Endothelial cell (in vitro differentiated cells): ENCODE measurements around the gene CUL5. TPM values are rescaled to one million over a fixed set of nuclear protein-coding genes. Genes with fewer than 3 reads are reported as not detected.

Experiments used
- DNase-seq: peaks from one replicate; pipeline ENCODE4 v3.0.0; 2021; ENCODE audit warnings: low spot score
- H3K27ac Mint-ChIP-seq: one replicate; pipeline ENCODE4 v1.8.0; 2021; ENCODE audit warnings: mixed read lengths, inconsistent platforms; ENCODE audit not compliant: unreplicated experiment
- H3K27me3 Mint-ChIP-seq: one replicate; pipeline ENCODE4 v1.8.0; 2021; ENCODE audit warnings: mild to moderate bottlenecking, moderate library complexity, mixed read lengths, inconsistent platforms; ENCODE audit not compliant: unreplicated experiment
- H3K36me3 Mint-ChIP-seq: one replicate; pipeline ENCODE4 v1.8.0; 2021; ENCODE audit warnings: mild to moderate bottlenecking, low read depth, mixed read lengths, inconsistent platforms; ENCODE audit not compliant: unreplicated experiment
- H3K4me1 Mint-ChIP-seq: one replicate; pipeline ENCODE4 v1.8.0; 2021; ENCODE audit warnings: mild to moderate bottlenecking, mixed read lengths, inconsistent platforms; ENCODE audit not compliant: unreplicated experiment
- H3K4me3 Mint-ChIP-seq: one replicate; pipeline ENCODE4 v1.8.0; 2021; ENCODE audit warnings: mild to moderate bottlenecking, mixed read lengths, inconsistent platforms; ENCODE audit not compliant: unreplicated experiment
- H3K9me3 Mint-ChIP-seq: one replicate; pipeline ENCODE4 v1.8.0; 2021; ENCODE audit warnings: mixed read lengths, inconsistent platforms; ENCODE audit not compliant: unreplicated experiment
- total RNA-seq: library from RNA; stranded (reverse); fragmentation: NEBNext Ultra II Directional; extraction: Animal tissue kit (Norgen Biotek cat#: 25700); gene quantifications from one replicate; pipeline ENCODE4 v1.2.1, GENCODE V29; 2021; ENCODE audit not compliant: unreplicated experiment
- TF ChIP-seq, protein P1 (sequence below): fragments of 200-600 bp; sonication (generic); IDR thresholded peaks from one replicate; pipeline ENCODE4 v1.5.0; 2021; ENCODE audit warnings: antibody characterized with exemption; ENCODE audit not compliant: unreplicated experiment

Gene CUL5
- total RNA-seq, 1 donor from 2014 or later: 38.9 TPM

DNA sequence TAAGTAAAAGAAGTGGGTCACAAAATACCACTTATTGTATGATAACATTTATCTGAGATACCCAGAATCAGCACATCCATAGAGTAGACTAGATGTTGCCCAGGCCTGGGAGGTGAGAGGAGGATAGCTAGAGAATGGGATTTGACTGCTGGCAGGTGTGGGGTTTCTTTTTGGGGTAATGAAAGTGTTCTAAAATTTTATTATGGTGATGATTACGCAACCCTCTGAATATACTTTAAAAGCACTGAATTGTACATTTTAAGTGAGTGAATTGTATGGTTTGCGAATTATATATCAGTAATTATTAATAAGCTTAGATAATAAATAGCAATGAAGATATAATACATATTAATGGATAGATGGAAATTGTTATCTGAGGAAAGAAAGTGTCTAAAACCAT is 77.0 kb downstream of the CUL5 start:
- Mint-ChIP-seq H3K4me1 (no peaks in the 10 kb centered on the region), H3K9me3 (no peaks in the 10 kb centered on the region), H3K27ac (no peak overlapping the region), H3K36me3 (peaks cover 21% of the 10 kb centered on the region), H3K27me3 (no peaks in the 10 kb centered on the region), H3K4me3 (no peak overlapping the region)
- DNase-seq: no peak
- TF ChIP-seq, protein P1, sequence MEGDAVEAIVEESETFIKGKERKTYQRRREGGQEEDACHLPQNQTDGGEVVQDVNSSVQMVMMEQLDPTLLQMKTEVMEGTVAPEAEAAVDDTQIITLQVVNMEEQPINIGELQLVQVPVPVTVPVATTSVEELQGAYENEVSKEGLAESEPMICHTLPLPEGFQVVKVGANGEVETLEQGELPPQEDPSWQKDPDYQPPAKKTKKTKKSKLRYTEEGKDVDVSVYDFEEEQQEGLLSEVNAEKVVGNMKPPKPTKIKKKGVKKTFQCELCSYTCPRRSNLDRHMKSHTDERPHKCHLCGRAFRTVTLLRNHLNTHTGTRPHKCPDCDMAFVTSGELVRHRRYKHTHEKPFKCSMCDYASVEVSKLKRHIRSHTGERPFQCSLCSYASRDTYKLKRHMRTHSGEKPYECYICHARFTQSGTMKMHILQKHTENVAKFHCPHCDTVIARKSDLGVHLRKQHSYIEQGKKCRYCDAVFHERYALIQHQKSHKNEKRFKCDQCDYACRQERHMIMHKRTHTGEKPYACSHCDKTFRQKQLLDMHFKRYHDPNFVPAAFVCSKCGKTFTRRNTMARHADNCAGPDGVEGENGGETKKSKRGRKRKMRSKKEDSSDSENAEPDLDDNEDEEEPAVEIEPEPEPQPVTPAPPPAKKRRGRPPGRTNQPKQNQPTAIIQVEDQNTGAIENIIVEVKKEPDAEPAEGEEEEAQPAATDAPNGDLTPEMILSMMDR: no peak

DNA sequence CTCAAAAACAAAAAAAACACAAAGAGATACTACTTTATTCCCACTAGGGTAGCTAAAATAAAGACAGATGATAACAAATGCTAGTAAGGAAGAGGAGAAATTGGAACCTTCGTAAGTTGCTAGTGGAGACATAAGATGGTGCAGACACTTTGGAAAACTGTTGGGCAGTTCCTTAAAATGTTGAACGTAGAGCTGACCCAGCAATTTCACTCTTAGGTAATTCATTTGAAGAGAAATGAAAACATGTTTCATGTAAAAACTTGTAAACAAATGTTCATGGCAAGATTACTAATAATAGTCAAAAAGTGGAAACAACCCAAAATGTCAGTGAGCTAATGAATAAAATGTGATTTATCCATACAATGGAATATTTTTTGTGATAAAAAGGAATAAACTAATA is 83.4 kb downstream of the CUL5 start:
- no peak overlapping the region for H3K4me3 Mint-ChIP-seq
- TF ChIP-seq, protein P1: no peak
- no peaks in the 10 kb centered on the region for H3K4me1 Mint-ChIP-seq
- H3K9me3 Mint-ChIP-seq: no peaks in the 10 kb centered on the region
- DNase-seq: no peak
- no peak overlapping the region for H3K27ac Mint-ChIP-seq
- H3K27me3 Mint-ChIP-seq: peaks cover 2% of the 10 kb centered on the region
- H3K36me3 Mint-ChIP-seq: peaks cover 5% of the 10 kb centered on the region

DNA sequence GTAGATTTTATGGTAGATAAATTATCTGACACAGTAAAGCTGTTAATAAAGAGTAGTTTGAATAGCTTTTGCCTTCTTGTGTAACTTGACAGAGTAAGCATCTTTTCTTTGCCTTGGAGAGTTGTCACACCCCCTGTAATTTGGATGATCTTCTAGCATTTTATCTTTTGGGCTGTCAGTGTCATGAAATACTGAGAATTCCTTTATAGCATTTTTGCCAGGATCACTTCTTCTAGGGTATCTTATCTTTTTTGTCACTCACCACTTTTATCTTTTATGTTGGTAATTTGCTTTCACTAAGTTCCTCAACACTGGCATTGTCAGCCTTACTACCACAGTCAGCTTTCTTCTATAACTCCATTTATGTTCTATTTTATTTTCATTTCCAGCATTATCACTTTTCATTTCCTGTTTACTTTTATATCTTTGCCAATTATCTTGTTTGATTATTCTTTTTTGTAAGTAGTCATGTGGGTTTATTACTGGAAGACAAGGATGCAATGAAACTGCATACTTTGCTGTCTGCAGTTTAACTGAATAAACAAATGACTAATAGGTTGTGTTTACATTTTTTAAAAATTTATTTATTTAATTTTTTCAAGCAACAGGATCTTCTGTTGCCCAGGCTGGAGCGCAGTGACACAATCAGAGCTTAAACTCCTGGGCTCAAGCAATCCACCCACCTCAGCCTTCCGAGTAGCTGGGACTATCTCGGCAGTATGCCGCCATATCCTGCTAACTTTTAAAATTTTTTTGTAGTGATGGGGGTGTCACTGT is 84.6 kb downstream of the CUL5 start:
- H3K9me3 Mint-ChIP-seq: no peaks in the 10 kb centered on the region
- DNase-seq: no peak
- H3K27ac Mint-ChIP-seq: no peak overlapping the region
- peaks cover 9% of the 10 kb centered on the region for H3K36me3 Mint-ChIP-seq
- peaks cover 2% of the 10 kb centered on the region for H3K27me3 Mint-ChIP-seq
- H3K4me1 Mint-ChIP-seq: no peaks in the 10 kb centered on the region
- TF ChIP-seq, protein P1: no peak
- no peak overlapping the region for H3K4me3 Mint-ChIP-seq

DNA sequence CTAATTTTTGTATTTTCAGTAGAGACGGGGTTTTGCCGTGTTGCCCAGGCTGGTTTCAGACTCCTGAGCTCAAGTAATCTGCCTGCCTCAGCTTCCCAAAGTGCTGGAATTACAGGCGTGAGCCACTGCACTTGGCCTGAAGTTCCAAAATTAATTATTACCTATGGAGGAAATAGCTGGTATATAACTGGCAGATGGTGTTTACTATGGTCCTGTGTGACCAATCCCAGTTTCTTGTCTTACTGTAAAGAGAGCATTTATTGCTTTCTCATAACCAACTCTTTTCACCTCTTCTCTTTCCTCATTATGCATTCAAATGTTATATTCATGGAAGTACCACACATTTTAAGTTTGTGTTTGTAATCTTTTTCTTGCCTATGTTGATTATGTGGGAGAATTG is 88.5 kb downstream of the CUL5 start:
- Mint-ChIP-seq H3K27ac (no peak overlapping the region), H3K27me3 (no peaks in the 10 kb centered on the region), H3K9me3 (no peaks in the 10 kb centered on the region), H3K36me3 (peaks cover 15% of the 10 kb centered on the region), H3K4me3 (no peak overlapping the region), H3K4me1 (peaks cover 6% of the 10 kb centered on the region)
- TF ChIP-seq, protein P1: no peak
- DNase-seq: no peak

DNA sequence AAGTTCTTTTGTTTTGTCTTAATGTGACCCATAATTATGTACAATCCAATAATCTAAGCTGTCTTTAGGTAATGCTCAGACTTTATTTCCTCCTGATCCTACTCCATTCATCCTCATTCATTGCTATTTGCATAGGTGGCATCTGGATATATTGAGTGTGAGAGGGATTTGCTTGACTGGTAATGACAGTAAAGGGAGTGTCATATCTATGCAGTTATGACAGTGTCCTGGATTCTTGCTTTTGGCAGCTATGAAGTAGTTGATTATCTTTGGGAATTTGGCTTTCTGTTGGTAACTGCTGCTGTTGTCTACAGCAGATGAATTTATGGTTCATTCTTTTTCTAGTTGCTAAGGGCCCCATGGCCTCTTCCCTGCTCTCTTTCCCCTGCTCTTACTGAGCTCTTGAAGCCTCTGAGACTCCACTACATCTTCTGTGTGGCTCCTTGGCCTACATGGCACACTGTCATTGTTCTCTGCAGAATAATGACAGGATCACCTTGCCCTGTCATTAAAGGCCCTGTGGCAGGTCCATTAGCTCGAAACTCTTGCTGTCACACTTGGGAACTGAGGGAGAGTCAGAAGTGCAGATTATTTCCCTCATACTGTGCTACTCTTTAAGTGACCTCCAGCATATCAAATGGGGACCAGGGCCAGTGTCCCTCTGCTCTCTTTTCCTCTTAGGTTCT is 92.5 kb downstream of the CUL5 start:
- H3K36me3 Mint-ChIP-seq: peaks cover 15% of the 10 kb centered on the region
- H3K27me3 Mint-ChIP-seq: no peaks in the 10 kb centered on the region
- H3K4me1 Mint-ChIP-seq: peaks cover 6% of the 10 kb centered on the region
- DNase-seq: no peak
- H3K27ac Mint-ChIP-seq: no peak overlapping the region
- H3K9me3 Mint-ChIP-seq: no peaks in the 10 kb centered on the region
- TF ChIP-seq, protein P1: no peak
- H3K4me3 Mint-ChIP-seq: no peak overlapping the region
